Breast epithelium (tissue), 4 donors: ENCODE measurements around the gene DNAH9. TPM values are rescaled to one million over a fixed set of nuclear protein-coding genes. Genes with fewer than 3 reads are reported as not detected.

ENCODE experiments used
- DNase-seq, 2 donors: peaks; one replicate each; pipeline ENCODE4 v3.0.0-alpha.2; 2019; ENCODE audit warnings: low spot score in 2 of 2
- H3K27ac ChIP-seq, 2 donors: fragments of 200-600 bp; sonication (generic) in 1 of 2; one replicate each; pipeline ENCODE4 v1.5.1; 2016 to 2019; ENCODE audit warnings: mild to moderate bottlenecking in 1 of 2
- H3K27me3 ChIP-seq, 2 donors: fragments of 200-600 bp; sonication (generic) in 1 of 2; one replicate each; pipeline versions ENCODE4 v1.5.1 to v1.6.0; 2017 to 2019; ENCODE audit warnings: control low read depth in 1 of 2, mild to moderate bottlenecking in 1 of 2
- H3K36me3 ChIP-seq: fragments of 200-600 bp; one replicate; pipeline ENCODE4 v1.5.1; 2019
- H3K4me1 ChIP-seq, 2 donors: fragments of 200-600 bp; sonication (generic); one replicate each; pipeline ENCODE4 v1.5.1; 2016 to 2019; ENCODE audit warnings: control low read depth in 1 of 2
- H3K4me3 ChIP-seq, 3 donors: fragments of 200-600 bp; sonication (generic); 1 replicate in 2 of 3; 2 replicates in 1 of 3; pipeline ENCODE4 v1.5.1; 2016 to 2019; ENCODE audit warnings: mild to moderate bottlenecking in 3 of 3, moderate library complexity in 2 of 3
- H3K9me3 ChIP-seq, 2 donors: fragments of 200-600 bp; sonication (generic) in 1 of 2; one replicate each; pipeline ENCODE4 v1.5.1; 2016 to 2019; ENCODE audit warnings: control low read depth in 1 of 2
- POLR2A ChIP-seq: fragments of 450-650 bp; IDR thresholded peaks from one replicate; pipeline ENCODE4 v1.6.1; 2016; ENCODE audit warnings: antibody characterized with exemption, mild to moderate bottlenecking, moderate library complexity
- POLR2AphosphoS5 ChIP-seq, 3 donors: sonication (generic); formaldehyde crosslinking; IDR thresholded peaks; one replicate each; pipeline ENCODE4 v1.6.1; 2017; ENCODE audit warnings: antibody characterized with exemption in 3 of 3
- intact Hi-C: fragments of 100-400 bp; cut with DNase I; formaldehyde crosslinking; loops from one replicate; pipeline ENCODE4 v1.15.1; 2023; ENCODE audit warnings: low total_unique reads
- total RNA-seq, 3 donors: library from RNA; depleted of rRNA; stranded (reverse); fragments of >200 nt; gene quantifications; one replicate each; pipeline ENCODE4 v1.1.0, GENCODE V29; 2016
- TF ChIP-seq, protein P1 (sequence below), 3 donors: fragments of 450-650 bp; IDR thresholded peaks; one replicate each; pipeline ENCODE4 v1.5.1; 2016 to 2017; ENCODE audit warnings: antibody characterized with exemption in 3 of 3, mild to moderate bottlenecking in 3 of 3, moderate library complexity in 3 of 3

The DNAH9 gene
- total RNA-seq, 3 donors from 2014 or later: 0.66 to 3.5 (median 1.2) TPM

DNA sequence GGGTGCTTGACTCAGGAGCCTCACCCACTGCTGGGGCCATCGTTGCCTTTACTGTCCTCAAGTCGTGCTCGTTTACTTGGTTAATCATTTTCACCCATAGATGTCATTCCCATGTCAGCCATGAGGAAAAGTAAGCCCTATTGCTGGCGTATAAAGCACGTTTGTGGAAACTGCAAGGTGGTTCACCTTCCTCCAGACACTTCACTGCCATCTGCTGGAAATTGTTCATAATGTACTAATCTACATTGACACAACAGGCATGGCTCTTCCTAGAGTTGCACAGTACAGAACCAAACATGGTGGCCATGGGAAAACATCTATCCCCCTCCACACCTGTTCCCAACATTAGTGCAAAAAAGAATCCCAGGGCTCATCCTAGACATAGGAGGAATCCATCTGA lies 282.4 kb downstream of the DNAH9 start:
- Histone ChIP-seq H3K27ac (no peak overlapping the region), H3K27me3 (no peaks in the 10 kb centered on the region), H3K9me3 (no peaks in the 10 kb centered on the region), H3K4me3 (no peak overlapping the region), H3K4me1 (no peaks in the 10 kb centered on the region), H3K36me3 (no peaks in the 10 kb centered on the region)
- DNase-seq: no peak
- TF ChIP-seq, protein P1, sequence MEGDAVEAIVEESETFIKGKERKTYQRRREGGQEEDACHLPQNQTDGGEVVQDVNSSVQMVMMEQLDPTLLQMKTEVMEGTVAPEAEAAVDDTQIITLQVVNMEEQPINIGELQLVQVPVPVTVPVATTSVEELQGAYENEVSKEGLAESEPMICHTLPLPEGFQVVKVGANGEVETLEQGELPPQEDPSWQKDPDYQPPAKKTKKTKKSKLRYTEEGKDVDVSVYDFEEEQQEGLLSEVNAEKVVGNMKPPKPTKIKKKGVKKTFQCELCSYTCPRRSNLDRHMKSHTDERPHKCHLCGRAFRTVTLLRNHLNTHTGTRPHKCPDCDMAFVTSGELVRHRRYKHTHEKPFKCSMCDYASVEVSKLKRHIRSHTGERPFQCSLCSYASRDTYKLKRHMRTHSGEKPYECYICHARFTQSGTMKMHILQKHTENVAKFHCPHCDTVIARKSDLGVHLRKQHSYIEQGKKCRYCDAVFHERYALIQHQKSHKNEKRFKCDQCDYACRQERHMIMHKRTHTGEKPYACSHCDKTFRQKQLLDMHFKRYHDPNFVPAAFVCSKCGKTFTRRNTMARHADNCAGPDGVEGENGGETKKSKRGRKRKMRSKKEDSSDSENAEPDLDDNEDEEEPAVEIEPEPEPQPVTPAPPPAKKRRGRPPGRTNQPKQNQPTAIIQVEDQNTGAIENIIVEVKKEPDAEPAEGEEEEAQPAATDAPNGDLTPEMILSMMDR (IDR thresholded peaks at IDR 0.05): no peak
- TF ChIP-seq POLR2A (no peak), POLR2AphosphoS5 (IDR thresholded peaks at IDR 0.05) (no peak)
- intact Hi-C loops: no loop called here

DNA sequence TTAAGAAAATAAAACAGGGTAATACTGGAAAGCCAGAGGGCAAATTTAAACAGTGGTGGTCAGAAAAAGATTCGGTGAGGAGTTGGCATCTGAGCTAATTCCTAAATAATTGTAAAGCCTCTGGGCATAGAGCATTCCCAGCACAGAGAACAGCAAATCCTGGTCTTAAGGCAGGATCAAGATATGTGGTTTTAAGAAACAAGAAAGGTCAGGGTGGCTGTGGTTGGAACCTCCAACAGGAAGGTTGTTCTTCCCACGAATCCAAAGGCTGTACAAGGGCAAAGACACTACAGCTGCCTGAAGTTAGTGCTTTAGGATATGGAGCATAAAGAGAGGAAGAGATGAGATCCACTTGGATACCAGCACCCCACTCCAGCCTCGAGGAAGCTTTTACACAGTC lies 284.4 kb downstream of the DNAH9 start:
- no peak for DNase-seq
- H3K27me3 ChIP-seq: no peaks in the 10 kb centered on the region
- TF ChIP-seq, protein P1 (IDR thresholded peaks at IDR 0.05): no peak
- TF ChIP-seq POLR2A (no peak), POLR2AphosphoS5 (IDR thresholded peaks at IDR 0.05) (no peak)
- no peaks in the 10 kb centered on the region for H3K4me1 ChIP-seq
- intact Hi-C loops: no loop called here
- no peak overlapping the region for H3K4me3 ChIP-seq
- H3K36me3 ChIP-seq: no peaks in the 10 kb centered on the region
- no peaks in the 10 kb centered on the region for H3K9me3 ChIP-seq
- H3K27ac ChIP-seq: no peak overlapping the region

DNA sequence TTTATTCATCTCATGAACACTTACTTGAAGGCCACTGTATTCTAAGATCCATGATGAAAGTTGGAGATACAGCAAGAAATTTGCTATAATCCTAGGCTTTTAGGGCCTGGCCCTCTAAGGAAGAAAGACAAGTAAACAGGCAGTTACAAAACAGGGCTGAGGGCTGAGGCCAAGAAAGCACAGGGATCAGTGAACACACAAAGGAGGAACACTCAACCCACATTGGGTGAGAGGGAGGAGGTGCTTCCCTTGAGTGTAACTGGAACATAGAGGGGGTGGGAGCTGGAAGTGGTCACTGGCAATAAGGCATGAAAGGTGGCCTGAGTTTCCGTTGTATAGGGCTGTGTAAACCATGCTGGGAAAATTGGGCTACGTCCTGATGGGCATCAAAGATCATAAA lies 286.8 kb downstream of the DNAH9 start:
- Histone ChIP-seq H3K36me3 (no peaks in the 10 kb centered on the region), H3K4me1 (no peaks in the 10 kb centered on the region), H3K9me3 (no peaks in the 10 kb centered on the region), H3K27ac (no peak overlapping the region), H3K27me3 (no peaks in the 10 kb centered on the region), H3K4me3 (no peak overlapping the region)
- intact Hi-C loops: no loop called here
- DNase-seq: no peak
- TF ChIP-seq POLR2A (no peak), POLR2AphosphoS5 (IDR thresholded peaks at IDR 0.05) (no peak)
- TF ChIP-seq, protein P1 (IDR thresholded peaks at IDR 0.05): no peak

DNA sequence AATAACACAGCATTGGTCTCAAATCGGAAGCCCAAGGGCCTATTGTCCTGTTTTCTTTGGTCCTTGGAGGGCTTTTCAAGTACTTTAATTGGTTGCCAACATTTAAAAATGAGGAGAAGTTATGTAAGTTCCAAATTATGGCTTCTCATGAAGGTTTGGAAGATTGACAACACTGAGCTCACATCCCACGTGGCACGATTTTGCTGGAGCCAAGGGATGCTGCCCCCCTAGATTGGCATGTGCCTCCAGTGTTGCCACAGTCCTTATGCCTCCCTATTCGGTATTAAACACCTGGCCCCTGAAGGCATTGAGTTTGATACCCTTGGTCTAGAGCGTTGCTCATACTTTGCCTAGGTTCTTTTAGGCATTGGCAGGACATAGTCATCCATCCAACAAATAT lies 291.0 kb downstream of the DNAH9 start:
- Histone ChIP-seq H3K36me3 (no peaks in the 10 kb centered on the region), H3K9me3 (no peaks in the 10 kb centered on the region), H3K27ac (no peak overlapping the region), H3K4me3 (no peak overlapping the region), H3K27me3 (no peaks in the 10 kb centered on the region), H3K4me1 (no peaks in the 10 kb centered on the region)
- intact Hi-C loops: no loop called here
- DNase-seq: no peak
- no peak for TF ChIP-seq POLR2A
- no peak for TF ChIP-seq POLR2AphosphoS5 (IDR thresholded peaks at IDR 0.05)
- TF ChIP-seq, protein P1 (IDR thresholded peaks at IDR 0.05): no peak

DNA sequence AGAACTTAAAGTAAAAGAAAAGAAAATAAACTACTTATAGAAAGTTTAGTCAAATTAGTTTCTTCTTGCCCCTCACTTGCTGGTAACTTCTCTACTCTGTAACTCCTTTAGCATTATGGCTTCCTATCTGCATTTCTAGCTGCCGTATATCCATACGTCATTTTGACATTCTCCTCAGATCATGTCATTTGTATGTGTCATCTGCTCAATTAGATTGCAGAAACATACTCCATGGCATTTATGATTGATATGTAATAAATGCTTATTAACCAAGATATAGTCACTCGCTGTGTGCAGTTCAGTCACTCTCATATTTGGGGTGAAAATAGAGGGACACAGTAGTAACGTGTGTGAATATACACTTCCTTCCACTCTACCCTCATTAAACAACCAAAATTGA lies 295.6 kb downstream of the DNAH9 start:
- Histone ChIP-seq H3K4me3 (no peak overlapping the region), H3K27me3 (no peaks in the 10 kb centered on the region), H3K27ac (no peak overlapping the region), H3K36me3 (no peaks in the 10 kb centered on the region), H3K4me1 (no peaks in the 10 kb centered on the region), H3K9me3 (no peaks in the 10 kb centered on the region)
- TF ChIP-seq POLR2A (no peak), POLR2AphosphoS5 (IDR thresholded peaks at IDR 0.05) (no peak)
- TF ChIP-seq, protein P1 (IDR thresholded peaks at IDR 0.05): no peak
- intact Hi-C loops: loop anchor here (5.0 kb wide), 1 partner anchor 1142 kb away; no protein-coding TSS in a partner anchor
- DNase-seq: no peak
